Hepatocyte (in vitro differentiated cells): Measurements from ENCODE around the gene ZFTA.

Source experiments
- CTCF ChIP-seq: fragments of 200-600 bp; sonication (generic); IDR thresholded peaks from 2 replicates; pipeline ENCODE4 v1.5.1; 2016; ENCODE audit warnings: antibody characterized with exemption, mild to moderate bottlenecking; ENCODE audit not compliant: poor library complexity
- EZH2 ChIP-seq: fragments of 200-600 bp; sonication (generic); IDR thresholded peaks from 2 replicates; pipeline ENCODE4 v1.6.1; 2016; ENCODE audit warnings: antibody characterized with exemption, mild to moderate bottlenecking, borderline replicate concordance
- EZH2phosphoT487 ChIP-seq: fragments of 200-600 bp; sonication (generic); IDR thresholded peaks from one replicate; pipeline ENCODE4 v1.6.1; 2018; ENCODE audit warnings: antibody characterized with exemption, mild to moderate bottlenecking, low read depth, moderate library complexity; ENCODE audit not compliant: unreplicated experiment, severe bottlenecking

GRCh38 chr11:63779039-63779438 is 10.5 kb upstream of the ZFTA start:
- TF ChIP-seq EZH2phosphoT487, result no peak
- no peak for TF ChIP-seq CTCF
- TF ChIP-seq EZH2, result no peak
